Astrocyte of the cerebellum (primary cell): Measurements from ENCODE around the gene REPIN1.

ENCODE experiments used
- DNase-seq: peaks from one replicate; pipeline ENCODE4 v3.0.0-alpha.2; 2011; ENCODE audit warnings: low read depth
- H3K4me3 ChIP-seq: 2 replicates; pipeline ENCODE4 v1.5.1; 2011; ENCODE audit warnings: mild to moderate bottlenecking, low read depth, low read length, moderate library complexity
- CTCF ChIP-seq: IDR thresholded peaks from 2 replicates; pipeline ENCODE4 v1.5.1; 2012; ENCODE audit warnings: low read length, low read depth, moderate library complexity, mild to moderate bottlenecking; ENCODE audit errors: missing control alignments
- in situ Hi-C: cut with HindIII; loops from 2 replicates; pipeline ENCODE4 v1.10.0; 2017; ENCODE audit warnings: low sequenced_read_pairs

The REPIN1 gene

GRCh38 chr7:150378115-150378852, 9.7 kb downstream of the REPIN1 start:
- DNase-seq: no peak
- peak; percentile 45 for TF ChIP-seq CTCF
- in situ Hi-C loops: no loop called here
- H3K4me3 ChIP-seq: peak overlapping the region; percentile 84

GRCh38 chr7:150378853-150379440, 10.3 kb downstream of the REPIN1 start, which contains the start of gene ZNF775:
ZNF775 (plus strand) TSS chr7:150379330; CDS start chr7:150388471, 9,141 bp downstream.
- in situ Hi-C loops: no loop called here
- DNase-seq: peak; percentile 74
- H3K4me3 ChIP-seq: peak within 1 kb of the TSS; percentile 84
- TF ChIP-seq CTCF: no peak

GRCh38 chr7:150379441-150380379, 11.1 kb downstream of the REPIN1 start:
- H3K4me3 ChIP-seq: peak overlapping the region; percentile 84
- in situ Hi-C loops: no loop called here
- DNase-seq: no peak
- no peak for TF ChIP-seq CTCF

- no peak for DNase-seq
- no peak for TF ChIP-seq CTCF
- peak overlapping the region; percentile 84 for H3K4me3 ChIP-seq
- in situ Hi-C loops: no loop called here
Measured at GRCh38 chr7:150380463-150380862, 11.8 kb downstream of the REPIN1 start.

- TF ChIP-seq CTCF: no peak
- in situ Hi-C loops: no loop called here
- DNase-seq: no peak
- H3K4me3 ChIP-seq: no peak overlapping the region
Measured at GRCh38 chr7:150381096-150381495, 12.5 kb downstream of the REPIN1 start.

- TF ChIP-seq CTCF: no peak
- in situ Hi-C loops: no loop called here
- H3K4me3 ChIP-seq: no peak overlapping the region
- DNase-seq: no peak
Measured at GRCh38 chr7:150381785-150382122, 13.1 kb downstream of the REPIN1 start.
